Choroid plexus epithelial cell (primary cell): ENCODE results near the gene KCNH6.
A peak's percentile ranks its signal among the peaks of the same experiment; 100 is the strongest.

Experiments used
- DNase-seq: peaks from one replicate; pipeline ENCODE4 v3.0.0-alpha.2; 2010; ENCODE audit warnings: low read depth
- H3K4me3 ChIP-seq: 2 replicates; pipeline ENCODE4 v1.5.1; 2011; ENCODE audit warnings: low read depth, mild to moderate bottlenecking, control low read depth, low read length, moderate library complexity
- TF ChIP-seq, protein P1 (sequence below): conservative IDR thresholded peaks from 2 replicates; pipeline ENCODE4 v1.5.1; 2011; ENCODE audit warnings: low read depth, mild to moderate bottlenecking, control low read depth, inconsistent platforms, low read length, moderate library complexity

Gene KCNH6

DNA sequence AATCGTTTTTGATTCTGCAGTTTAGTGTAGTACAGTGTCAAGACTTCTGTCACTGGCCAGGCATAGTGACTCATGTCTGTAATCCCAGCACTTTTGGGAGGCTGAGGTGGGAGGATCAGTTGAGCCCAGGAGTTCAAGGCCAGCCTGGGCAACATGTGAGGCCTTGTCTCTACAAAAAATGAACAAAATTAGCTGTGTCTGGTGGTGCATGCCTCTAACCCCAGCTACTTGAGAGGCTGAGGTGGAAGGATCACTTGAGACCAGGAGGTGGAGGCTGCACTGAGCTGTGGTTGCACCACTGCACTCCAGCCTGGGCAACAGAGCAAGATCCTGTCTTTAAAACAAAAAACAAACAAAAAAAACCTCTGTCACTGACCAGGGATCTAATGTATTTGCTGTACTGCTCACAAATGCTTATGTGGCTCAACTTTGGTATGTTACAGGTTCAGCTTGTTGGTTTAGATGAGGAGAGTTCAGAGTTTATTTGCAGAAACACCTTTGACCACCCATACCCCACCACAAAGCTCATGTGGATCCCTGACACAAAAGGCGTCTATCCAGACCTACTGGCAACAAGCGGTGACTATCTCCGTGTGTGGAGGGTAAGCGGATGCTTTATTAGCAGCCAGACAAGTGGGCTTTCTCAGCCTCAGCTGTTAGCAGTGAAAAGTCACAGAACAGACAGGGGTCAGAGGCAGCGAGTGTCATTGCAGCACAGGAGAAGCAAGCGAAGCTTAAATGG, 55.0 kb downstream of the KCNH6 start:
- TF ChIP-seq, protein P1, sequence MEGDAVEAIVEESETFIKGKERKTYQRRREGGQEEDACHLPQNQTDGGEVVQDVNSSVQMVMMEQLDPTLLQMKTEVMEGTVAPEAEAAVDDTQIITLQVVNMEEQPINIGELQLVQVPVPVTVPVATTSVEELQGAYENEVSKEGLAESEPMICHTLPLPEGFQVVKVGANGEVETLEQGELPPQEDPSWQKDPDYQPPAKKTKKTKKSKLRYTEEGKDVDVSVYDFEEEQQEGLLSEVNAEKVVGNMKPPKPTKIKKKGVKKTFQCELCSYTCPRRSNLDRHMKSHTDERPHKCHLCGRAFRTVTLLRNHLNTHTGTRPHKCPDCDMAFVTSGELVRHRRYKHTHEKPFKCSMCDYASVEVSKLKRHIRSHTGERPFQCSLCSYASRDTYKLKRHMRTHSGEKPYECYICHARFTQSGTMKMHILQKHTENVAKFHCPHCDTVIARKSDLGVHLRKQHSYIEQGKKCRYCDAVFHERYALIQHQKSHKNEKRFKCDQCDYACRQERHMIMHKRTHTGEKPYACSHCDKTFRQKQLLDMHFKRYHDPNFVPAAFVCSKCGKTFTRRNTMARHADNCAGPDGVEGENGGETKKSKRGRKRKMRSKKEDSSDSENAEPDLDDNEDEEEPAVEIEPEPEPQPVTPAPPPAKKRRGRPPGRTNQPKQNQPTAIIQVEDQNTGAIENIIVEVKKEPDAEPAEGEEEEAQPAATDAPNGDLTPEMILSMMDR: no peak
- DNase-seq: no peak
- H3K4me3 ChIP-seq: no peak overlapping the region

DNA sequence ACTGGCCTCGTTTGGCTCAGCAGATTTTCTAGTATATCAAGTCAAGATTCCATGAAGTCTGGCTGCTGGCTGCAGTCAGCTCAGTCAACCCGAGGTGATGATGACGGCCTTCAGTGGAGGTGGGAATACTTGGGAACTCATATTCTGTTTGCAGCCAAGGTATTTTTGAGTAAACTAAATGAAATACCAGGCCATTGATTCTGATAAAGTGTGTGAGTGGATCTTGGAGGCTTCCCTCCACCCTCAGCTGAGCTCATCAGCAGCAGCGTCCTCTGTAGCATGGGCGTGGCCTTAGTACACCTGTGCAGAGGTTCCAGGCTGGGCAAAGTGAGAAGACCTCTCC, 55.6 kb downstream of the KCNH6 start:
- TF ChIP-seq, protein P1: no peak
- no peak for DNase-seq
- no peak overlapping the region for H3K4me3 ChIP-seq

DNA sequence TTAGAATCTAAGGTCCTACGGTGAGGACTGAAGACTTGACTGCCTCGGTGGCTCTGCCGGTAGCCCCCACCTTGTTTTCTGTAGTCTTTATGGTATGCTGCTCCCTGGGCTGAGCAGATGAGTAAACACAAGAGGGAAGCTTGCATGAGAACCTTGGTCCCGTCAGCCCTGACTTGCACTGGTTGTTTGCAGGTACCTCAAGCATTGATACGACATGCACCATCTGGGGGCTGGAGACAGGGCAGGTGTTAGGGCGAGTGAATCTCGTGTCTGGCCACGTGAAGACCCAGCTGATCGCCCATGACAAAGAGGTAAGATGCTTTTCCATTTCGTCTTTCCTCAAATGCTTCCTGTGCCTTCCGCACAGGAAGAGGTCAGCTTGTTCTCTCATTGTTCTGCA, 56.5 kb downstream of the KCNH6 start:
- TF ChIP-seq, protein P1: no peak
- DNase-seq: peak; percentile 15
- H3K4me3 ChIP-seq: no peak overlapping the region

DNA sequence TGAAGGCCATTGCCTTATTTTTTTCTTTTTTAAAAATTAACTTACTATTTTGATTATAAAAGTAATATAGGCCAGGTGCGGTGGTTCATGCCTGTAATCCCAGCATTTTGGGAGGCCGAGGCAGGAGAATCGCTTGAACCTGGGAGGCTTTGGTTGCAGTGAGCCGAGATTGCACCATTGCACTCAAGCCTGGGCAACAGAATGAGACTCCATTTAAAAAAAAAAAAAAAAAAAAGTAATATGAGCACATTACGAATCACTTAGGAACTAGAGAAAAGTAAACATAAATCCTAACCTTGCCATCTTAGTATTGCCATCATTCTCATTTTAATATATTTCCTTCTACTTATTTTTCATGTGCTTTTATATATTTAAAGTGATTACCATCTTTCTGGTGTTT, 64.6 kb downstream of the KCNH6 start:
- TF ChIP-seq, protein P1: no peak
- no peak for DNase-seq
- no peak overlapping the region for H3K4me3 ChIP-seq

DNA sequence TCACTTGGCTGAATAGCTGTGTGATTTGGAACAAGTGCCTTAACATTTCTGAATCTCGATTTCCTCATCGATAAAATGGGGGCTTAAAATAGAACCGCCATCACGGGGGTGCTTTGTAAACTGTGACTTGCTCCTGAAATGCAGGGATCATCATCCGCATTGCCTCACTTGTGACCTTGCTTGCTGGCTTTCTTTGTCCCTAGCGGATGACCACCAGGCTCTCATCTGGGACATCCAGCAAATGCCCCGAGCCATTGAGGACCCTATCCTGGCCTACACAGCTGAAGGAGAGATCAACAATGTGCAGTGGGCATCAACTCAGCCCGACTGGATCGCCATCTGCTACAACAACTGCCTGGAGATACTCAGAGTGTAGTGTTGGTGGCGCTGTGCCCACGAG, 65.6 kb downstream of the KCNH6 start:
- DNase-seq: no peak
- TF ChIP-seq, protein P1: no peak
- H3K4me3 ChIP-seq: no peak overlapping the region

DNA sequence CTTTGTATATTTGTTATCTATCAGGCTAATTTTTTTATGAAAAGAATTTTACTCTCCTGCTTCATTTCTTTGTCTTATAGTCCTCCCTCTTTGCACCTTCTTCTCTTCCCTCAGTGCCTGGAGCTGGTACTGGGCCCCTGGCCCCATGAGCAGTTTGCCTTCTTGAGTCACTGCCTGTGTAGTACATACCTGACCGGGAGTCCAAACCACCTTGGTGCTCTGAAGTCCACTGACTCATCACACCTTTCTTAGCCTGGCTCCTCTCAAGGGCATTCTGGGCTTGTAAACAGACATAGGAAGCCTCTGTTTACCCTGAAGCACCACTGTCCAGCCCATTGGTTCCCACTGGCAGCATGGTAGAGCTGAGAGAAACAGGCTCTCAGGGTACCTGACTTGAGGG, 66.5 kb downstream of the KCNH6 start:
- TF ChIP-seq, protein P1: no peak
- no peak overlapping the region for H3K4me3 ChIP-seq
- DNase-seq: no peak

DNA sequence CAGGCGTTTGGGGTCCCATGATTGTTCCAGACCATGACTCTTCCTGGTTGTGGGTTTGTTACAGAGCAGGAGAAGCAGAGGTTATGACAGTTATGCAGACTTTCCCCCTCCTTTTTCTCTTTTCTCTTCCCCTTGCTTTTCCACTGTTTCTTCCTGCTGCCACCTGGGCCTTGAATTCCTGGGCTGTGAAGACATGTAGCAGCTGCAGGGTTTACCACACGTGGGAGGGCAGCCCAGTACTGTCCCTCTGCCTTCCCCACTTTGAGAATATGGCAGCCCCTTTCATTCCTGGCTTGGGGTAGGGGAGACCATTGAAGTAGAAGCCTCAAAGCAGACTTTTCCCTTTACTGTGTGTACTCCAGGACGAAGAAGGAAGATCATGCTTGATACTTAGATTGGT, 69.6 kb downstream of the KCNH6 start:
- H3K4me3 ChIP-seq: no peak overlapping the region
- DNase-seq: no peak
- TF ChIP-seq, protein P1: no peak
